HepG2 (cell line): ENCODE measurements around the gene ADAMTS2.

ENCODE experiments used
- FOXO1 ChIP-seq: sonication (generic); formaldehyde crosslinking; IDR thresholded peaks from 2 replicates; pipeline ENCODE4 v1.4.0; 2020; ENCODE audit warnings: missing genetic modification reagents
- JUN ChIP-seq: sonication (generic); formaldehyde crosslinking; IDR thresholded peaks from 2 replicates; pipeline ENCODE4 v1.4.0; 2020; ENCODE audit warnings: mild to moderate bottlenecking, missing genetic modification reagents
- MYC ChIP-seq: sonication (generic); formaldehyde crosslinking; IDR thresholded peaks from 2 replicates; pipeline ENCODE4 v1.9.0; 2021; ENCODE audit warnings: missing genetic modification reagents, borderline replicate concordance
- PTBP1 ChIP-seq: fragments of 200-400 bp; formaldehyde crosslinking; IDR thresholded peaks from 2 replicates; pipeline ENCODE4 v1.6.1; 2018; ENCODE audit warnings: low read length, low read depth; ENCODE audit not compliant: poor library complexity, severe bottlenecking
- XRCC5 ChIP-seq: fragments of 200-400 bp; formaldehyde crosslinking; optimal IDR thresholded peaks from 2 replicates; pipeline ENCODE3; 2017; ENCODE audit warnings: mild to moderate bottlenecking, low read length
- ZFX ChIP-seq: sonication (generic); formaldehyde crosslinking; IDR thresholded peaks from 2 replicates; pipeline ENCODE4 v1.4.0; 2020; ENCODE audit warnings: mild to moderate bottlenecking, low read depth, missing genetic modification reagents, moderate library complexity
- TF ChIP-seq, protein P1 (sequence below): sonication (generic); formaldehyde crosslinking; IDR thresholded peaks from 2 replicates; pipeline ENCODE4 v1.5.0; 2020; ENCODE audit warnings: mild to moderate bottlenecking, missing genetic modification reagents, moderate library complexity
- TF ChIP-seq, protein P2 (sequence below): sonication (generic); formaldehyde crosslinking; IDR thresholded peaks from 2 replicates; pipeline ENCODE4 v1.8.0; 2022; ENCODE audit warnings: missing genetic modification reagents, low read depth, mild to moderate bottlenecking, borderline replicate concordance
- TF ChIP-seq, protein P3 (sequence below), 2 experiments: IDR thresholded peaks; 2 replicates each; pipeline ENCODE4 v1.6.1; 2011 to 2012; ENCODE audit warnings: low read length in 2 of 2, borderline replicate concordance in 1 of 2, low read depth in 1 of 2, mild to moderate bottlenecking in 1 of 2, moderate library complexity in 1 of 2

DNA sequence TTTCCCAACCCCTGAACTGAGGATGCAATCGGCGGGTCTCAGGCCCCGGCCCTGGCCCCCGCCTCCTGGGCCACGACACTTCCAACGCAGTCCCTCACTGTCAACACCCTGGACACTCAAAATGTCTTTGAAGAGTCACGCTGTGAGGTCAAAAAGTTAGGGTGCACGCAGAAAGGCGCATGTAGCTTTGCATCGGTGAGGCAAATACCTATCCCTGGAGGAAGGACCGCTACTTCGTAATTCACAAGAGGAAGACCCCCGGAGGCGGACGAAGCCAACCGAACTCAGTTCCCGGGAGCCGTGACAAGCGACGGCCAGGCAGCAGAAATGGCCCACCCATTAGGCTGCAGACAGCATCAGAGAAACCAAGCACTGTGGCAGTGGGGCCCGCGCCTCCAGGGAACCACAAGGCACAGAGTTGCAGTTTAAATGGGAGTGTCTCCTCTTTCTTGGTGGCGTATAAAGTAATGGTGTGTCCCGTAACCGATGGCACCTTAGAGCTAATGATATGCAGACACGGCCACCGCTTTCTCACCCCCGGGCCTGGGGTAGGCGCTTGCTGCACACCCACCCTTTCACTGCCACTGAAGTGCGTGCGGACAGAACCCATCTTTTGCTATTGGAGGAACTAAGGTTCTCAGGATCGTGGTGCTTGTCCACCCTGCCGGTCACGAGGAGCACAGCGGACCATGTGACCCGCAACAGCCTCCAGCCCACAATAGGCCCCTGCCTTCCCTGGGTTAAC is 9.0 kb downstream of the ADAMTS2 start:
- TF ChIP-seq, protein P1, sequence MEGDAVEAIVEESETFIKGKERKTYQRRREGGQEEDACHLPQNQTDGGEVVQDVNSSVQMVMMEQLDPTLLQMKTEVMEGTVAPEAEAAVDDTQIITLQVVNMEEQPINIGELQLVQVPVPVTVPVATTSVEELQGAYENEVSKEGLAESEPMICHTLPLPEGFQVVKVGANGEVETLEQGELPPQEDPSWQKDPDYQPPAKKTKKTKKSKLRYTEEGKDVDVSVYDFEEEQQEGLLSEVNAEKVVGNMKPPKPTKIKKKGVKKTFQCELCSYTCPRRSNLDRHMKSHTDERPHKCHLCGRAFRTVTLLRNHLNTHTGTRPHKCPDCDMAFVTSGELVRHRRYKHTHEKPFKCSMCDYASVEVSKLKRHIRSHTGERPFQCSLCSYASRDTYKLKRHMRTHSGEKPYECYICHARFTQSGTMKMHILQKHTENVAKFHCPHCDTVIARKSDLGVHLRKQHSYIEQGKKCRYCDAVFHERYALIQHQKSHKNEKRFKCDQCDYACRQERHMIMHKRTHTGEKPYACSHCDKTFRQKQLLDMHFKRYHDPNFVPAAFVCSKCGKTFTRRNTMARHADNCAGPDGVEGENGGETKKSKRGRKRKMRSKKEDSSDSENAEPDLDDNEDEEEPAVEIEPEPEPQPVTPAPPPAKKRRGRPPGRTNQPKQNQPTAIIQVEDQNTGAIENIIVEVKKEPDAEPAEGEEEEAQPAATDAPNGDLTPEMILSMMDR (CRISPR knock-in tag): no peak
- TF ChIP-seq, protein P2, sequence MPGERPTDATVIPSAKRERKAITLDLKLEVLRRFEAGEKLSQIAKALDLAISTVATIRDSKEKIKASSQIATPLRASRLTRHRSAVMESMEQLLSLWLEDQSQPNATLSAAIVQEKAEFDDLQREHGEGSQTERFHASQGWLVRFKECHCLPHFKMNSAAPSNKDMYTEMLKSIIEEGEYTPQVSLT (CRISPR knock-in tag): no peak
- TF ChIP-seq FOXO1 (CRISPR knock-in tag) (no peak), MYC (CRISPR knock-in tag) (no peak), ZFX (no peak), PTBP1 (no peak), XRCC5 (no peak), JUN (CRISPR knock-in tag) (no peak)
- TF ChIP-seq, protein P3, sequence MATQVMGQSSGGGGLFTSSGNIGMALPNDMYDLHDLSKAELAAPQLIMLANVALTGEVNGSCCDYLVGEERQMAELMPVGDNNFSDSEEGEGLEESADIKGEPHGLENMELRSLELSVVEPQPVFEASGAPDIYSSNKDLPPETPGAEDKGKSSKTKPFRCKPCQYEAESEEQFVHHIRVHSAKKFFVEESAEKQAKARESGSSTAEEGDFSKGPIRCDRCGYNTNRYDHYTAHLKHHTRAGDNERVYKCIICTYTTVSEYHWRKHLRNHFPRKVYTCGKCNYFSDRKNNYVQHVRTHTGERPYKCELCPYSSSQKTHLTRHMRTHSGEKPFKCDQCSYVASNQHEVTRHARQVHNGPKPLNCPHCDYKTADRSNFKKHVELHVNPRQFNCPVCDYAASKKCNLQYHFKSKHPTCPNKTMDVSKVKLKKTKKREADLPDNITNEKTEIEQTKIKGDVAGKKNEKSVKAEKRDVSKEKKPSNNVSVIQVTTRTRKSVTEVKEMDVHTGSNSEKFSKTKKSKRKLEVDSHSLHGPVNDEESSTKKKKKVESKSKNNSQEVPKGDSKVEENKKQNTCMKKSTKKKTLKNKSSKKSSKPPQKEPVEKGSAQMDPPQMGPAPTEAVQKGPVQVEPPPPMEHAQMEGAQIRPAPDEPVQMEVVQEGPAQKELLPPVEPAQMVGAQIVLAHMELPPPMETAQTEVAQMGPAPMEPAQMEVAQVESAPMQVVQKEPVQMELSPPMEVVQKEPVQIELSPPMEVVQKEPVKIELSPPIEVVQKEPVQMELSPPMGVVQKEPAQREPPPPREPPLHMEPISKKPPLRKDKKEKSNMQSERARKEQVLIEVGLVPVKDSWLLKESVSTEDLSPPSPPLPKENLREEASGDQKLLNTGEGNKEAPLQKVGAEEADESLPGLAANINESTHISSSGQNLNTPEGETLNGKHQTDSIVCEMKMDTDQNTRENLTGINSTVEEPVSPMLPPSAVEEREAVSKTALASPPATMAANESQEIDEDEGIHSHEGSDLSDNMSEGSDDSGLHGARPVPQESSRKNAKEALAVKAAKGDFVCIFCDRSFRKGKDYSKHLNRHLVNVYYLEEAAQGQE (IDR thresholded peaks at IDR 0.05; ENCODE audit: borderline replicate concordance in 1 of 2, low read depth in 1 of 2, low read length in 2 of 2): no peak
